ENCODE results near the gene KRTAP10-12.

GRCh38 chr21:44716984-44717383, 20.0 kb downstream of the KRTAP10-12 start:
- TF ChIP-seq, protein P1, sequence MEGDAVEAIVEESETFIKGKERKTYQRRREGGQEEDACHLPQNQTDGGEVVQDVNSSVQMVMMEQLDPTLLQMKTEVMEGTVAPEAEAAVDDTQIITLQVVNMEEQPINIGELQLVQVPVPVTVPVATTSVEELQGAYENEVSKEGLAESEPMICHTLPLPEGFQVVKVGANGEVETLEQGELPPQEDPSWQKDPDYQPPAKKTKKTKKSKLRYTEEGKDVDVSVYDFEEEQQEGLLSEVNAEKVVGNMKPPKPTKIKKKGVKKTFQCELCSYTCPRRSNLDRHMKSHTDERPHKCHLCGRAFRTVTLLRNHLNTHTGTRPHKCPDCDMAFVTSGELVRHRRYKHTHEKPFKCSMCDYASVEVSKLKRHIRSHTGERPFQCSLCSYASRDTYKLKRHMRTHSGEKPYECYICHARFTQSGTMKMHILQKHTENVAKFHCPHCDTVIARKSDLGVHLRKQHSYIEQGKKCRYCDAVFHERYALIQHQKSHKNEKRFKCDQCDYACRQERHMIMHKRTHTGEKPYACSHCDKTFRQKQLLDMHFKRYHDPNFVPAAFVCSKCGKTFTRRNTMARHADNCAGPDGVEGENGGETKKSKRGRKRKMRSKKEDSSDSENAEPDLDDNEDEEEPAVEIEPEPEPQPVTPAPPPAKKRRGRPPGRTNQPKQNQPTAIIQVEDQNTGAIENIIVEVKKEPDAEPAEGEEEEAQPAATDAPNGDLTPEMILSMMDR (IDR thresholded peaks at IDR 0.05; ENCODE audit: low read depth, low read length) = no peak
- TF ChIP-seq EZH2phosphoT487 (IDR thresholded peaks at IDR 0.05; ENCODE audit: low read depth) = no peak
